Amniotic epithelial cell (primary cell): ENCODE measurements around the gene CRAT.

Experiments
- DNase-seq: peaks from one replicate; pipeline ENCODE4 v3.0.0-alpha.2; 2010; ENCODE audit warnings: low read depth

Gene CRAT

DNA sequence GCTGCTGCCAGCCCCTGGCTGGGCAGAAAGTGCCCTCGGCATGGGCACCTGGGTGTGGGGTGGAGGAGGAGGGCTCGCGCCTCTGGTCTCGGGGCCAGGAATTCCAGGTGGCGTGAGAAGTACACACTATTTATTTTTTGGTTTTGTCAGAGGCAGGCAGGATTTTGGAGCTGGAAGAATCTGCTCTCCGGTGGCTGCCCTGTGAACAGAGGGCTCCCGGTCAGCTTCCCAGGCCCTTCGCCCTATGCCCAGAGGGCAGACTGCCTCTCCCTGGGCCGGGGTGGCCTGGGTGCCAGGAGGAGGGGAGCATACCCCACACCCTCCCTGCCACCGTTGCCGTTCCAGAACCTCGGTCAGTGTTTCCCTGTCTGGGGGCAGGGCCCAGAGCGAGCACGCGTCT lies 21.3 kb downstream of the CRAT start:
- no peak for DNase-seq

DNA sequence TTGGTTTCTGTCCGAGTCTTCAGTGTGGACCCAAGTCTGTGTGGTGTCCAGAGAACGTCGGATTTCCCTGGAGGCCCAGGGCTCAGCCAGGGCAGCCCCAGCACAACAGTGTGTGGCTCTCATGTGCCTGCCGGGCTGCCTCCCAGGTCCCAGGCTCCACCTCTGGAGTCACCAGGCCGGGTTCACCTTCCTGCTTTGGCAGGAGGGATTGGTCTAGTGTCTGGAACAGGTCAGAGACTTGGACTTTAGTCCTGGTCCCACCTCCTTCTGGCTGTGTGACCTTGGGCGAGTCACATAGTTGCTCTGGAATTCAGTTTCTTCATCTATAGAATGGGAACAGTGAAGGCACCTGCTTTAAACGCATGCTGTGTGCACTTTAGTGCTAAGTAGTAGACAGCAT lies 26.5 kb downstream of the CRAT start:
- no peak for DNase-seq

GRCh38 chr9:129081388-129081904 lies 29.1 kb downstream of the CRAT start:
- no peak for DNase-seq

DNA sequence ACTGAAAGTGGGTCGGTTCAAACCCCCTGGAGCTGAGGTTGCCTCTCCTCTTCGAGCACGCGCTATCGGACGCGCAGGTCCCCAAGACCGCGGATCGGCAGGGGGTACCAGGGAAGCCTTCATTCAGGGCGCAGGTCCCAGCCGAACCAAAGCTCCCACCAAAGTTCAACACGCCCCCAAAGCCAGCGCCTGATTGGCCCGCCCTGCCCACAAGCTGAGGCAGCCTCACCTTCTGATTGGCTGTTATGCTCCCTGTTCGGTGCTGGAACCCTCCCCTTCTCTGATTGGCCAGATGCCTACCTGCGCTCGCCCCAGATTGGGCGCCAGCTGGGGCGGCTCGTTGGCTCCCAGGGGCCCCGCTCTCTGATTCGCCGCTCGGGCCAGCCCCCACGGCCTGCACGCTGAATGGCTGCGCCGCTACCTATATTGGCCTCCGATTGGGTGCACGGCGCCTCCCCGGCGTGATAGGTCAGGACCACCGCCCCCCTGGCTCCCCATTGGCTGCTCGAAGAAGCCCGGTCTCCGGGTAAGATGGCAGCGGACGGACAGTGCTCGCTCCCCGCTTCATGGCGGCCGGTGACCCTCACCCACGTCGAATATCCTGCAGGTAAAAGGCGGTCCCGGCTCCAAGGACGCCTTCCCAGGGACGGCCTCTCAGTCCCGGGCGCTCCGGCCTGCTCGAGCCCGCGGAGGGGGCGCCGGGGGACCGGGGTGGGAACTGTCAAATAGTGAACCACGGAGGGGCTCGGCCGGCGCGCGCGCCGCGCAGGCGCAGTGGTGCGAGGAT lies 29.8 kb downstream of the CRAT start, which contains the start of gene DOLPP1:
TSS of gene DOLPP1 (plus strand) at position 511 of the 787 bp plus-strand sequence. CDS start at position 532, 21 bp downstream.
- peak; percentile 99 for DNase-seq

DNA sequence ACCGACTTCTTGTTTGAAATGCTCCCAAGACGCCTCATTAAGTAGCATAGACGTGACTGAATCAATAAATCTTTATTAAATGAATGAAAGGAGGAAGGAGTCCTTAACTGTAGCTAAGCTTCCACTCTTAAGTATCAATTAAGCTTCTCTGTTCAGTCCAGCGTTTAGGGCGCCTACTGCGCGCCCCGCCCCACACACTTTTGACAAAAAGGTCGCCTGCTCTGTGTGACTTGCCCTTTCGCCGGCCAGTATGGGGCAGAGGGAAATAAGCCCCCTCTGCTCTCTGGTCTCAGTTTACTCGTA lies 30.3 kb downstream of the CRAT start:
- no peak for DNase-seq

DNA sequence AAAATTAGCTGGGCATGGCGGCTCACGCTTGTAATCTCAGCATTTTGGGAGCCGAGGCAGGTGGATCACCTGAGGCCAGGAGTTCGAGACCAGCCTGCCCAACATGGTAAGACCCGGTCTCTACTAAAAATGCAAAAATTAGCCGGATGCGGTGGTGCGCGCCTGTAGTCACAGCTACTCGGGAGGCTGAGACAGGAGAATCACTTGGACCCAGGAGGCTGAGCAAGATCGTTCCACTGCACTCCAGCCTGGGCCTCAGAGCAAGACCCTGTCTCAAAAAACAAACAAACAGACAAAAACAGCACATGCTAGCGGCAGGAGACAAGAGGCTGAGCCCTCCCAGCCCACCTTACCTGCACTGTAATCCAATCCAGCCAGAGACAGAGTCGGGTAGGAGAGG lies 30.8 kb downstream of the CRAT start:
- DNase-seq, result no peak

DNA sequence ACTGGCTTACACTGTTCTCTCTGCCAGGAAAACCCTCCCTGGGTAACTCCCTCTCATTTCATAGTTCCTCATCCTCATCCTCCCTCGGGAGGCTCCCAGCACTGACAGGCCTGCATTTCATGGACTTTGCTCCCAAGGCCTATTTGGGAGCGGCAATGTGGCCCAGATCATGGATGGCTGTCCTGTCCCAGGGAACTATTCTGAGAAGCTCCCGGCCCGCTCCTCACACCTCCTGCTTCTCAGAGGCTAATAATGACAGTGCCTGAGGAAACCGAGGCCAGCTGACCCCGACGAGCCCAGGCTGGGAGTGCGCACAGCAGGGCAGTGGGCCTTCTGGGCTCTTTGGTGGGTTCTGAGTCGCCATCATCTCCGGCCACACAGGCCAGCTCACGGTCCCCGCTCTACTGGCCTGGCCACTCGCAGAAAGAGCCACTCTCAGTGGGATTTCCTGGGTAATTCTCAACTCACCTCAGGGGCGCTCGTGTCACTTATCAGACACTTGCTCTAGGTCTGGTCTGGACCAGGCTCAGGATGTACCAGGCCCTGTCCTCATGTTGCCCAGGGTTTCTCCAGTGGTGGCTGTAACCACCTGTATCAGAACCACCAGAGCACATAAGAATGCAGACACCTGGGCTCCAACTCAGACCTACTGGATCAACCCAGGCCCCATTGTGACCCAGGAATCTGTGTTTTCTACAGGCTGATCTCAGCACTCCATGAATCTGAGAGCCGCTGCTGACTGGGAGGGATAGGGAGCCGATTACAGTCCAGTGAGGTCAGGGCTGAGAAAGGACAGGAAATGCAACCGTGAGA lies 31.7 kb downstream of the CRAT start:
- no peak for DNase-seq

- no peak for DNase-seq
Measured at GRCh38 chr9:129077236-129077635, 33.4 kb downstream of the CRAT start.

GRCh38 chr9:129076640-129077037 lies 34.0 kb downstream of the CRAT start:
- no peak for DNase-seq

- DNase-seq, result no peak
Measured at GRCh38 chr9:129075996-129076639, 34.5 kb downstream of the CRAT start.

GRCh38 chr9:129074106-129074505 lies 36.5 kb downstream of the CRAT start:
- DNase-seq, result no peak

DNA sequence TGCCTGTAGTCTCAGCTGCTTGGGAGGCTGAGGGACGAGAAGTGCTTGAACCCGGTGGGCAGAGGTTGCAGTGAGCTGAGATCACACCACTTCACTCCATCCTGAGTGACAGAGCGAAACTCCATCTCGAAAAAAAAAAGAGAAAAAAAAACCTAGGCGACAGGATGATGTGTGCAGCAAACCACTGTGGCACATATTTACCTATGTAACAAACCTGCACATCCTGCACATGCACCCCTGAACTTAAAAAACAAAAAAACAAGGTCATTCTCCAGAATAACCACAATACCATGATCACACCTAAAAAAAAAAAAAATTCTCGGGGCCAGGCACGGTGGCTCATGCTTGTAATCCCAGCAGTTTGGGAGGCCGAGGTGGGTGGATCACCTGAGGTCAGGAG lies 37.2 kb downstream of the CRAT start:
- no peak for DNase-seq

DNA sequence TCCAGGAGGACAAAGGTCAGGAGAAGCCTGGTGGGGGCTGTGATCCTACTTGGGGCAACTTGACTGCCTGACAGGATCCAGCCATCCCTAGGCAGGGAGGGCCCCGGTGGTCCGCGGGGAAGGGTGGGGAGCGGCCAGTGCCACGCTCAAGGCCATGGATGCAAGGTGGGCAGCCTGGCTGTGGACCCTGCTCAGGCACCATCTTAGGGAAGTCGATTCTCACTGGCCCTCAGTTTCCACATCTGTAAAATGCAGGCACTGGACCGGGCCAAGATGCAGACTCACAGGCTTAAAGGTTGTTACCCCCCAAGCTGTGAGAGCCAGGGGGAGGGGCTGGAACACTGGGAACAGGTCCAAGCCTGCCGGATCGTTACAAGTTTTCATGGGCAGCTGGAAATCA lies 38.4 kb downstream of the CRAT start:
- DNase-seq, result no peak

DNA sequence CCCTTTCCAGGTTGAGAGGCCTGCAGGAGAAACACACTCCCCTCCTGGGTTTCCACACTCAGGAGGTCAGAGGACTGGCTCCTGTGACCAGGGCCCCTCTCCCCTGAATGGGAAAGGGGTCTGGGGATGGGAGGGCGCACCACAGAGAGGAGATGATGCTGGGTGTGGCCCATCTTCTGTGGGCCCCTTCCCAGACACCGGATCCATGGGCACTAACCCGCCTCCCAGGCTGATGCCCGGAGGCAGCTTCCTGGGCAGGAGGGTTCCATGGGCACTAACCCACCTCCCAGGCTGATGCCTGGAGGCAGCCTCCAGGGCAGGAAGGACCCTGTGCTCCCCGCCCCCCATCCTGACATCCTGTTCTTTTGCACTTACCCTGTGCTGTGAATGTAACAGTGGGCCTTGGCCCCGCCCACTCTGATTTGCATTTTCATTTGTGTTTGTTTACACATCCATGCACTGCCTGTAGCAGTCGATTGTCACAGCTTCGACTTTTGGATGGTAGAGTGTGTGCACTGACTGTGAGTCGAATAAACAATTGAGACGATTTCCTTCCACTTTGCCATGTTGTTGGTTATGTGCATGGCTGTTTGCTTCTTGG lies 39.0 kb downstream of the CRAT start:
- DNase-seq, result no peak

DNA sequence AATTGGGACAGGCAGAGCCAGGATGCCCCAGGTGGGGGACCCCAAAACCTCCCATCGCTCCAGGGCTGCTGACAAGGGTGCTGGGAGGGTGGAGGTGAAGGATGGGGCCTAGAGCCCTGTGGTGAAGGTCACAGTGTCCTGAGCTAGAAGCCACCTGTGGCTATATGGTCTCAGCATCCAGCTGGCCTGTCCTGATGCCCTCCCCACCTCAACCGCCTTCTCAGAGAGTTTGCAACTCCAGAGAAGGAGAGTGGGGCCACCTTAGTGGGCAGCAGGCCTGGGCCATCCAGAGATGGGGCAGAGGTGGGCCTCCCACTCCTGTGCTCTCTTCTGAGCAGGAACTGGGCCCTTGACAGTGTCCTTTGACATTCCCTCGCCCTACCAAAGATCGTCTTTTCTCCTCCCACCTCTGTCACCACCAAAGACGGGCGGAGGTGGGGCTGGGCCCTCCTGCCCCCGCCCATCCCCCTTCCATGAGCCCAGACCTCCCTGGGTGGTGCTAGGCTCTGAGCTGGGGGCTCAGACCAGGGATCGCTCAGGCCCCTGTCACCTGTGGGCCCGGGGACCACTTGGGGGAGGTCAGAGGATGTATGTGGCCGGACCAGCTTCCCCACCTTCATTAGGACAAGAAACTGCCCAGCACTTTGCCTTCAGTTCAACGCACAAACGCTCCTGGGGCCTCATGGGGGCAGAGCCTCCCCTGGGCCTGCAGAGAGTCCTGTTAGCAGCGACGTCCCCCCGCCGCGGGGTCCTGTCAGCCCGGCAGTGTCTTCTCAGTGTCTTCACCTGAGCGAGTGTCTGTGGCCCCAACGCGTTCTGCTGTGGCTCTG lies 39.7 kb downstream of the CRAT start:
- DNase-seq, result no peak

GRCh38 chr9:129069862-129070641 lies 40.5 kb downstream of the CRAT start:
- no peak for DNase-seq

DNA sequence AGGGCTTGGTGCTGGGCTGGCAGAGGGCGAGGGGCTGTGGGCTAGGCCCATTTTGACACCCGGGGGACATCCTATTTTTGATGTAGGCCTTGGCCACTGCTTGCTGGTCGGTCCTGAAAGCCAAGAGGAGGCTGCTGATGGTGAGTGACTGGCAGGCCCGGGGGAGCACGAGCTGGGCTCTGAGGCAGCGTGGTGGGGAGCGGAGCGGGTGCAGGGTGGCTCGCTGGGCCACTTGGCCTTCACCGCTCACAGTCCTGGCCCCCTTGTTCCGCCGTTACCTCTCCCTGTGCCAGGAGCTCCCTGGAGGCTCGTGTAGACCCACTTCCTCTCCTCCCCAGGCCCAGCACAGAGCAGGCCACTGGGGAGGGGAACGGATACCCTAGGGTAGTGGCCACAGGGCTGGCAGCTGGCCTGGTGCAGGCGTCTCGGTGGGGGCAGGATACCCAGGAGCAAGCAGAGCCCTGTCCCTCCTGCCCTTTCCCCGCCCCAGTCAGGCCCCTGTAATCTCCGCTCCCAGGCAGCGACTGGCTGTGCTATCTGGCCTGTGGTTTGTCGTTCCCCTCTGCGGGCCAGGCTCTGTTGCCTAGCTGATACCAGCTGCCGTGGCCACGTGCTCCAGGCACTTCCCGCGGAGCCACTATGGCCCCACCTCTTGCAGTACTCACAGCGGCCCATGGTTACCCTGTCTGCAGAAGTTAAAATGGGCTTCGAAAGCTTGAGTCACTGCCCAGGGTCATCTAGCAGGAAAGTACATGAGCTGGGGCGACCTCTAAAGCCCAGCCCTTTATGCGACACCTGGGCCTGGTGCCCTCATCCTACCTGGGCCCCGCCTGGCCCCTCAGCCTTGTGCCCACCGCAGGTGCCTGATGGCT lies 41.4 kb downstream of the CRAT start:
- peak; percentile 82 for DNase-seq

GRCh38 chr9:129068110-129068509 lies 42.5 kb downstream of the CRAT start:
- DNase-seq, result no peak

- DNase-seq, result no peak
Measured at GRCh38 chr9:129064499-129064908, 46.1 kb downstream of the CRAT start.

DNA sequence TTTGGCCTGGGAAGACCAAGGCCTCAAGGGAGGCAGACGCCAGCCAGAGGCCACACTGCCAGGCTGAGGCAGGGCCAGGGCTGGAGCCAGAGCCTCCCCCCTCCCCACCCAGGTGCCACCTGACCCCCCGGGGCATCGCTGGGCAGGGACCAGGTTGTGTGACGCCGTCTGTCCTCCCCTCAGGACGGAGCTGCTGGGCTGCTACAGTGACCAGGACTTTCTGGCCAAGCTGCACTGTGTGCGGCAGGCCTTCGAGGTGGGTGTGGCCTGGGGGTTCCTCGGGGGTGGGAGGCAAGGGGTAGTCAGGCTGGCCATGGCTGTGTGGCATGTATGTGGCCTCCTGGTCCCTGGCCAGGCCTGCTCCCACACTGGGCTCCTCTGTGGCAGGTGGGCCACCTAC lies 47.5 kb downstream of the CRAT start:
- no peak for DNase-seq
